Measurements from ENCODE around the gene ADRA1B. TPM values are rescaled to one million over a fixed set of nuclear protein-coding genes. Genes with fewer than 3 reads are reported as not detected.

The ADRA1B gene
- not detected for polyA plus RNA-seq

DNA sequence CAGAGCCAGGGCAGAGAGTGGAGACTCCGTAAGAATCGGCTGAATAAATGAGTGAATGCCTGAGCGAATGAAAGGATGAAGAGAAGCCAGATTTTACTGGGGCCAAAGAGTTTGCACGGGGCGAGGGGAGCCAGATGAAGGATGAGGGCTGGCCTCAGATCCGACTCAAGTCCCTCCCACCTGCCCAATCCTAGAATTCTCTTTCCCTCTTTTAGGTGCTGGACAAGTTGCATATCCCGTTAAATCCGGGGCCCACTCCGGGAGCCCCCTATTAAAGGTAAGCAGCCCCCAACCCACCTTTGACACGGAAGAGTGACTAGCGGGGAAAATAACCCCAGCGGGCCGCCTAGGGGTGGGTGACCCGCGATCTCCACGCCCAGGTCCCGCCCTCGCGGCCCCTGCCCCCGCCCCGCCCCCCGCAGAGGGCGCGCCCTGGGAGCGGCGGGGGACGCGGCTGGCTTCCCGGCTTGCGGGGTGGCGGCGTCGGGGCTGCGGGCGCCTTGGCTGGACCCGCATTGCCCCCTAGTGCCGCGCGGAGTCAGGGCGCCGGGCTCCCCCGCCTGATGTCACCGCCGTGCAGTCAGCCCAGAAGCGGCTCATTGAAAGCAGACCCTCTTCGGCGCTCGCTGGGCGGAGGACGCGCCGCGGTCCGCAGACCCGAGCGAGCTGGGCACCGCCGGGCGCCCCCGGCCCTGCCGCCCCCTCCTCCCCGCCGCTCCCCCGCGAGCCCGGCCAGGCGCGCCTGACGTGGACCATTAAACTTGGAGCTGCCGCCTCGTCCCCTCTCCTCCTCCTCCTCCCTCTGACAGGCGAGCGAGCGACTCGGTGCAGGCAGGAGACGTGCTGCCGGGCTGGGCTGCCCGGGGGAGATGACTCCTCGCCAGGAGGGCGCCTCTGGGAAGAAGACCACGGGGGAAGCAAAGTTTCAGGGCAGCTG lies at the start of gene ADRA1B:
Gene ADRA1B (plus strand): TSS at position 579 of the 937 bp plus-strand sequence. CDS start 424 bp downstream, outside the sequence.
- H3K36me3 Mint-ChIP-seq = peaks cover 2% of the 10 kb centered on the region
- H3K9me3 Mint-ChIP-seq = no peaks in the 10 kb centered on the region
- H3K4me1 Mint-ChIP-seq = peaks cover 0 to 7% (median 4%) of the 10 kb centered on the region in 3 donors
- H3K27ac Mint-ChIP-seq = peak within 1 kb of the TSS in 1 of 3 donors; percentile 2
- peaks cover 25% of the 10 kb centered on the region for H3K27me3 Mint-ChIP-seq
- H3K4me3 Mint-ChIP-seq = peak within 1 kb of the TSS; percentile 63 to 93 (median 81)

GRCh38 chr5:159873680-159874079 lies 42.6 kb upstream of the ADRA1B start:
- no peaks in the 10 kb centered on the region for H3K4me1 Mint-ChIP-seq
- peaks cover 4% of the 10 kb centered on the region for H3K36me3 Mint-ChIP-seq
- no peak overlapping the region for H3K4me3 Mint-ChIP-seq
- peaks cover 6% of the 10 kb centered on the region for H3K27me3 Mint-ChIP-seq
- no peak overlapping the region for H3K27ac Mint-ChIP-seq
- peaks cover 0 to 7% (median 0%) of the 10 kb centered on the region in 3 donors for H3K9me3 Mint-ChIP-seq

- Mint-ChIP-seq H3K27me3 (peaks cover 6% of the 10 kb centered on the region), H3K27ac (no peak overlapping the region), H3K4me3 (no peak overlapping the region), H3K36me3 (peaks cover 4% of the 10 kb centered on the region), H3K9me3 (peaks cover 0 to 7% (median 0%) of the 10 kb centered on the region in 3 donors), H3K4me1 (no peaks in the 10 kb centered on the region)
Observed at GRCh38 chr5:159874263-159874662, 42.0 kb upstream of the ADRA1B start.

DNA sequence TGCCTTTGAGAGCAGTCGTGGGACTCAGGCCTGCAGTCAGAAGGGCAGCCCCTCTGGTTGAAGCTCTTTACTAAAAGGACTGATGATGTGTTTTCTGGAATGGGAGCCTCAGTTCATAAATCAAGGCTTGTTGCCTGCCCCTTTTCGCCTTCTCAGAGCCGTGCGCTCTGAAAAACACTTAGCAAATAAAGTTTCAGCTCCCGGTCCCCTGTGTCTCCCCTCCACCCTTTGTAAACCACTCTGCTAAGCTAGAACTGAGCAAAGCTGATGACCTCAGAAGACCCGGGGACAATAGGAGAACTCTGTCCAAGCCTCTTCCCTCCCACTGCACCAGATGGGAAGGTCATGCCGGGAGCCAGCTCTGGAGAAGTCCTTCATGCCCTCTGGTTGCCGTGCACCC lies 39.3 kb upstream of the ADRA1B start:
- H3K27me3 Mint-ChIP-seq = peaks cover 10% of the 10 kb centered on the region
- no peak overlapping the region for H3K27ac Mint-ChIP-seq
- peaks cover 4% of the 10 kb centered on the region for H3K36me3 Mint-ChIP-seq
- peaks cover 0 to 5% (median 0%) of the 10 kb centered on the region in 3 donors for H3K9me3 Mint-ChIP-seq
- H3K4me1 Mint-ChIP-seq = no peaks in the 10 kb centered on the region
- H3K4me3 Mint-ChIP-seq = no peak overlapping the region

- H3K4me3 Mint-ChIP-seq = no peak overlapping the region
- H3K9me3 Mint-ChIP-seq = peaks cover 0 to 5% (median 0%) of the 10 kb centered on the region in 3 donors
- no peak overlapping the region for H3K27ac Mint-ChIP-seq
- H3K36me3 Mint-ChIP-seq = peaks cover 4% of the 10 kb centered on the region
- peaks cover 10% of the 10 kb centered on the region for H3K27me3 Mint-ChIP-seq
- H3K4me1 Mint-ChIP-seq = no peaks in the 10 kb centered on the region
Observed at GRCh38 chr5:159877894-159878448, 38.3 kb upstream of the ADRA1B start.

DNA sequence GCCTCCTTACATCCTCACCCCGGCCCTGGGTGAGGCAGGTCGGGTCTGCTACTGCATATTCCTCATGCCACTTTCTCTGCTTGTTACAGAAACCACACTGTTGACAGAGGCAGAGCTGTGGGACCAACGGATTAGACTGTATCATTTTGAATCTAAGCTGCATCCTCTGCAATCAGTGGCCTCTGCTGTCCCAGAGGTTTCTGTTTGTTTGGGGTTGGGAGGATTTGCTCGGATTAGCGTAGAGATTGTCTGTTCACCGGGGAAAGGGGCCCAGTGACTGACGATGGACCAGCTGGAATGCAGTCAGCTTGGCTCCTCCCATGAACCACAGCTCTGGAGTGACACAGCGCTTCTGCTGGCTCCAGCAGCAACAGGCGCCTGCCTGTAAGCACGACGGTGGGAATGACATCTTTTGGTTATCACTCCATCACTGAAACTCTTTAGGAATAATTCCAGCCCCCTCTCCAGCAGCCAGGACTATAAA lies 37.3 kb upstream of the ADRA1B start:
- Mint-ChIP-seq H3K9me3 (no peaks in the 10 kb centered on the region), H3K4me1 (no peaks in the 10 kb centered on the region), H3K27ac (no peak overlapping the region), H3K36me3 (no peaks in the 10 kb centered on the region), H3K27me3 (peaks cover 10% of the 10 kb centered on the region), H3K4me3 (no peak overlapping the region)

DNA sequence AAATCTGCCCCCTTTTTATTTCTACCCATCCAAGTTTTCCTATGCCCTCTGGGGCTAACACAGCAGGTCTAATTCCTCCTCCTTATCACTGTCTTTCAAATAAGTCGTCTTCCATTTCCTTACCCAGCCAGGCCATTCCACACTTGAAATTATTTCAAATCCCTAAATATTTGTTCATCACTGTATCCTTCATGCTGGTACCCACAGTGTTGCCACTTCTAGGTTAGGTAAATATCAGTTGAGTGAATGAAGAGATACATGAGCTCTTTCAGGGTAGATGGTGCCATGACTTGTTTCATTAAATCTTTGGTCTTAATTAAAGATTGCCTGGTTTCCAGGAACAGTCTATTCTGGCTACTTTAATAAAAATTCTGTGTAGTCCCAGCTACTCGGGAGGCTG lies 35.6 kb upstream of the ADRA1B start:
- Mint-ChIP-seq H3K9me3 (no peaks in the 10 kb centered on the region), H3K27me3 (peaks cover 8% of the 10 kb centered on the region), H3K4me3 (no peak overlapping the region), H3K27ac (no peak overlapping the region), H3K36me3 (no peaks in the 10 kb centered on the region), H3K4me1 (no peaks in the 10 kb centered on the region)

GRCh38 chr5:159881967-159882366 lies 34.3 kb upstream of the ADRA1B start:
- Mint-ChIP-seq H3K27me3 (peaks cover 8% of the 10 kb centered on the region), H3K9me3 (no peaks in the 10 kb centered on the region), H3K4me1 (no peaks in the 10 kb centered on the region), H3K27ac (no peak overlapping the region), H3K36me3 (no peaks in the 10 kb centered on the region), H3K4me3 (no peak overlapping the region)

- no peak overlapping the region for H3K27ac Mint-ChIP-seq
- peaks cover 6% of the 10 kb centered on the region for H3K27me3 Mint-ChIP-seq
- H3K4me1 Mint-ChIP-seq = no peaks in the 10 kb centered on the region
- no peaks in the 10 kb centered on the region for H3K9me3 Mint-ChIP-seq
- no peaks in the 10 kb centered on the region for H3K36me3 Mint-ChIP-seq
- H3K4me3 Mint-ChIP-seq = no peak overlapping the region
Observed at GRCh38 chr5:159883522-159883950, 32.7 kb upstream of the ADRA1B start.

DNA sequence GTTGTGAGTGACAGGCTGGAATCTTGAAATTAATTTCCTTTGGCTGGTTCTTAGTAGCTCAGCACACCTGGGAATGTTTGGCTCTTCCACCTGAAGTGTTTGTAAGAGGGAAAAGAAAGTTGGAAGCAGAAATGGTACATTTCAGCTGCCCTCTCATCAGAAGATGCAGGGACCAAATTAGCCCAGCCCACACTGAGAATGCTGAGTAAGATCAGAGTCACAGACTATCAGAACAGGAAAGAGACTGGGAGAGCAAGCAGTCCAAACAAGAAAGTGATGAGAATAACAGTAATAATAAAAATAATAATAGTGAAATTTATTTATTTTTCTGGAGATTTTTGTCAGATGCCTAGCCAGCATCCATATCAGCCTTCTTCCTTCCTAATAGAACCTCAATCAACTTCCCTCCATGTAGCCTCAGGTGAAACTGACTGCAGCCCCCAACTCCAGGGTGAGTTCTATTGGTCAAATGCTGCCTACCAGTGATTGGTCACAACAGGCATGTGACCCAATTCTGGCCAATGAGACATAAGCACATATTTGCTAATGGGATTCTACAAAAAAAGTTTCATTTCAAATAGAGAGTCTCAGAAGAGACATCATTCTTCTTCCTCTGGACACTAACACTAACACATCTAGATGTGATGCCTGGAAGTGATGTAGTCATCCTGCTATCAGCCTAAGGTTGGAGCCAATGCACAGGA lies 31.2 kb upstream of the ADRA1B start:
- H3K36me3 Mint-ChIP-seq = no peaks in the 10 kb centered on the region
- no peak overlapping the region for H3K27ac Mint-ChIP-seq
- no peak overlapping the region for H3K4me3 Mint-ChIP-seq
- H3K4me1 Mint-ChIP-seq = no peaks in the 10 kb centered on the region
- peaks cover 3% of the 10 kb centered on the region for H3K27me3 Mint-ChIP-seq
- no peaks in the 10 kb centered on the region for H3K9me3 Mint-ChIP-seq

DNA sequence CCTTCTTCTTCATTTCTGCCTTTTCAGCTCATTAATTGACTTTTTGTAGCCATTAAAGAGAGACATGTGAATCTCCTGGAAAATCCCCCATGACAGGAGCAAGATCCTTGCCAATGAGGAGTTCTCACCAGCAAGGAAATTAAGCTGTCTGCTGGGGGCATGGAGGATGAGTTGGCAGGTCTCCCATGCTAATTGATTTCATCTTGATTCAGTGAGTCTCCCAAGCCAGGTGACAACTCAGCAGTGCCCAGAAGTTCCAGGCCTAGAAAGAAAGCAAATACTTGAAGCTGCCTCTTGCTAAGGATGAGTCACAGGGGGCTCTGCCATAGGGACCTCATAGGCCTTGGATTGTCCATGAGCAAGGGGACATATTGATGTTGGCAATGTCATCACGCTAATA lies 30.0 kb upstream of the ADRA1B start:
- Mint-ChIP-seq H3K9me3 (no peaks in the 10 kb centered on the region), H3K27me3 (peaks cover 2% of the 10 kb centered on the region), H3K4me3 (no peak overlapping the region), H3K27ac (no peak overlapping the region), H3K36me3 (no peaks in the 10 kb centered on the region), H3K4me1 (no peaks in the 10 kb centered on the region)

DNA sequence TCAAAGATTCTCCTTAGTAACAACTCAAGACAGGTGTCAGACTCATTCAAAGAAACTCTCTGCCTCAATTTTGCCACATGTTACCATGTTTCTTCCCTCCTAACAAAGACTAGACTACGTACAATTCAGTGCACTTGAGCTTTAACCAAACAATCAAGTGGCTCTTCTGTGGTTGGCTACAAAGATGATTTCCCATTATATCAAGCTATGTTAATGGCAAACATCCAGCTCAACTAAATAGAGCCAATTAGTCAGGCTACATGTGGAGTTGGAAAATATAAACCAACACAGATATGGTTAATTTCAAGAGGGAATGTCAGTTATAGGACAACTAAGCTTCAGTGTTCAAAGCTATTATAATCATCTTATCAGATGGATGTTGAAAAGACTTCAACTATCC lies 29.2 kb upstream of the ADRA1B start:
- Mint-ChIP-seq H3K9me3 (no peaks in the 10 kb centered on the region), H3K27me3 (no peaks in the 10 kb centered on the region), H3K4me3 (no peak overlapping the region), H3K4me1 (no peaks in the 10 kb centered on the region), H3K36me3 (no peaks in the 10 kb centered on the region), H3K27ac (no peak overlapping the region)

GRCh38 chr5:159888860-159889259 lies 27.4 kb upstream of the ADRA1B start:
- H3K36me3 Mint-ChIP-seq = no peaks in the 10 kb centered on the region
- no peaks in the 10 kb centered on the region for H3K27me3 Mint-ChIP-seq
- H3K27ac Mint-ChIP-seq = no peak overlapping the region
- H3K4me1 Mint-ChIP-seq = no peaks in the 10 kb centered on the region
- H3K4me3 Mint-ChIP-seq = no peak overlapping the region
- no peaks in the 10 kb centered on the region for H3K9me3 Mint-ChIP-seq

DNA sequence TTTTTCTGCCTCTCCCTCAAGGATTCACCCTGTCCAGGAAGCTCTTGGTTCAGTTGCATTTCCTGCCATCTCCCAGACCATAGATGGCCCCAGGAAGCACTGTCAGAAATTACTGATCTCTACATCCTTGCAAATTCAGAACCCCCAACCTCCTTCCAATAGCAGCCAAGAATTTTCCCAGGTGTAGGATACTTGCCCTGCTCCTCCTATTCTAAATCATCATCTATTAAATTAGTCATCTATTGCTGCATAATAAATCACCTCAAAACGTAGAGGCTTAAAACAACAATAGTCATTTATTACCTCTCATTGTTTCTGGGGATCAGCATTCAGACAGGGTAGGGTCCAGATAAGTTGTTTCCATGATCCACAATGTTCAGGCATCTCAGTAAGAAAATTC lies 26.1 kb upstream of the ADRA1B start:
- Mint-ChIP-seq H3K9me3 (no peaks in the 10 kb centered on the region), H3K27ac (no peak overlapping the region), H3K4me3 (no peak overlapping the region), H3K4me1 (no peaks in the 10 kb centered on the region), H3K36me3 (no peaks in the 10 kb centered on the region), H3K27me3 (no peaks in the 10 kb centered on the region)

DNA sequence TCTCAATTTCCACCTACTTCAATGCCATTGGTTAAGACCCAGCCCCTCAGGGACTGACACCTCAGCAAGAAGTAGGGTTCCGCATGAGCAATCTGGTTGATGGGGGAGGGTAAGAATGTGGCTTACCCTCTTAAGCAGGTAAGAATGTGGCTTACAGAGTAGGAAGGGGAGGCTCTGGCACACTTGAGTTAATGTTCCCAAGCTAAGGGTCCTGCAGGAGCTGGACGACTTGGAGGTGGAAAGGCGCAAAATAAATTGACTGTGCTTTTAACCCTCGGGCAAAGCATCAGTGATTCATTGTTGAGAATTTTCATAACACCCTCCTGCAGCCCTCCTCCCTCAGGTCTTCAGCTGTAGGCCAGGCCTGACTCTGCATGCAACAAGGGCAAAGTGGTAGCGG lies 24.9 kb upstream of the ADRA1B start:
- H3K36me3 Mint-ChIP-seq = no peaks in the 10 kb centered on the region
- H3K27ac Mint-ChIP-seq = no peak overlapping the region
- no peaks in the 10 kb centered on the region for H3K4me1 Mint-ChIP-seq
- H3K4me3 Mint-ChIP-seq = no peak overlapping the region
- no peaks in the 10 kb centered on the region for H3K27me3 Mint-ChIP-seq
- H3K9me3 Mint-ChIP-seq = no peaks in the 10 kb centered on the region
